Limb (tissue), 2 donors: Measurements from ENCODE around the gene KCNMB2.

ENCODE experiments used
- DNase-seq, 2 donors: peaks; one replicate each; pipeline ENCODE4 v3.0.0-alpha.2; 2016; ENCODE audit errors: extremely low spot score in 2 of 2

The KCNMB2 gene

DNA sequence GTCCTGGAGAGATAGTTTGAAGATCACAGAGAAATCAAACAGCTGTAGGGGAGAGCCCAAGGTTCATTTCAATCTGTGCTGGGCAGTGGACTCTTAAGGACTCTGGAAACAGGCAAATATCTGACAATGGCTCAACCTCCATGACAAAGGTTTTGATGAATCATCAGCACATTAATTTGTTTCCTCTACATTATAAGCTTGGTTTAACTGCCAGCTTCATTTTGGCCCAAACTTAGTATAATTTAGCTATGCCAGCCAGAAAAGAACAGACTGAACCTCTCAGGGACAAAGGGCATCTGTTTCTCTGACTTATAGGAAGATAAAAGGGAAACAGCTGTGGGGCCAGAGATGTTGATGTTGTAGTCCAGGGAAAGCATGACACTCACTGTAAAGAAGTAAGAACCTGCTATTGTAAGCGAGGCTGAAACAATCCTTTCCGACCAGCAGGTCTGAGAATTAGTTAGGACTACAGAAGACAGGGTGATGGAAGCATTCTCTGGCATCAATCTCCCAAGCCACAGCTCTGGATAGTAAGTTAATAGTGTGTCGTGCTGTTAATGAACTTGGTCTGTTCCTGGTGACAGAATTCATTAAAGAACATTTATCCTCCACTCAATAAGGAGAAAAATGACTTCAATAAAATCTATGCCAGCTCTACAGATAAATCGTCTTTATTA is 110.1 kb downstream of the KCNMB2 start:
- DNase-seq, result peak in 1 of 2 donors; percentile 57

DNA sequence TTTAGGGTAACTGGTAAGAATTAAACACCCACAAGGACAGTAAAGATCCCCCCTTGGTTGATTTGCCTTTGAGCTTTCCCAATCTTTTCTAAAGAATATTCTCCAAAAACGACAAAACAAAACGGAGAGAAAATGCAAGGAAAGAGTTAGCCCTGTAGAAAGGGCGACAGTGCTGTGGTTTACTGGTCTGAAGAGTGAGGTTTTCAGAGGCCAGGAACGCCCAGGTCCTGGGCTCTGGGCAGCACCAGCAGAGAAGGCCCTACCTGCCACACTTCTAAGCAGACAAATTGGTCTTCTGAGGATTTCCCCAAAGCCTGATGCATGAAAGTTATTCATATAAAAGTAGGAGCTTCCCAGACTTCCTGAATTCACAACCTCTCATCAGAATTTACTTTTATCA is 119.3 kb downstream of the KCNMB2 start:
- DNase-seq, result no peak

DNA sequence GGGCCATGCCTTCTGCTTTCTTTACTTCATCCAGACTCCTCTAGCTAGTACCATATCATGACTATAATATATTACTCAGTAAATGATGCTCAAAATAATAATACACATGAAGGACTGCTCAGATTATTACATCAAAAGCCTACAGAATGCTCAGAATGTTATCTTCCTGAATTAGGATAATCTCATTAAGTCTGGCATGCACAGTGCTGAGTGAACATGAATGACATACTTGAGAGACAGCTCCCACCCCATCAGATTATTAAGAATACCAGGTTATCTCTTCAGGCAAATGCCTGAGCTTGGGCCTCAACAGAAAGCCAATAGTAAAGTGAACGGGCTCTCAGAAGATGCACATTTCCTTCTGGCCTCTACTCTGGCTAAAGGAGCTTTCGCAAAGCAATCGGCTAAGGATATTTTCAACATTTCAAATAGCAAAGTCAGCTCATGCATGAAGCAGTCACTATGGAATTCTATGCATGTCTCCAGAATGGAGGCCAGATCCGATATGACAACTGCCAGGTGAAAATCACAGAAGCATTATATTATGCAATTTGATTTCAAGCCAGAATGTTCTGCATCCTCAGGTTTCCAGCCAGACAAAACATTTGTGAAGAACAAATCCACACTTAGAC is 122.6 kb downstream of the KCNMB2 start:
- no peak for DNase-seq

DNA sequence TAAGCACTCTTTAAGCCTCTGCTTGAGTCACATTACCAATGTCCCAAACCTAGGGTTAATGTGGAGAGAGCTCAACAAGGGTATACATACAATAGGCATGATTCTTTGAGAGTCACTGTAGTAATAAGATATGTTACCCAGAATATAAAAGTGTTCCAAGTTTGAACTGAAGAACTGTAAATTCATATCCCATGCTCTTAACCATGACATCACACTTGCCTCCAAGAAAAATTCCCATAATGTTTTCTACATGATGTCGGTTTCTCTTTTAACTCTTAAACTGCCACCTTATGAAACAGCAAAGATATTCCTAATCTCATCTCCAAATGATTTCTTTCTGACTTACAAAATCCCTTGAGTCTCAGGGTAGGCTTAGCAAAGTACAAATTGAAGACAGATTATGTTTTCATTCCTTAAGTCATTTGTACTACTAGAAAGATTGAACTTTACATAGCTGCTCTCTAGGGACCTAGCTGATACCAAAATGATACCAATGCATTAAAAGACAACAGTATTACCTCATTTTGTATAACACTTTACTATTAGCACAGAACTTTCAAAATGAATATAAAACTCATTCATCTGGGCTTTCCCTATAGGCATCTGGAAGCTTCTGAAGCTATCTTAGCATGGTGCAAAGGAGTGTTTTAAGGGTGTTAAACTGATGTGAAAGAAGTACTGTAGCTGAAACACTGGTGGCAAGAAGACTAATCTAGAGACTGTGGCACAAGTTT is 127.1 kb downstream of the KCNMB2 start:
- DNase-seq, result peak in 1 of 2 donors; percentile 41

DNA sequence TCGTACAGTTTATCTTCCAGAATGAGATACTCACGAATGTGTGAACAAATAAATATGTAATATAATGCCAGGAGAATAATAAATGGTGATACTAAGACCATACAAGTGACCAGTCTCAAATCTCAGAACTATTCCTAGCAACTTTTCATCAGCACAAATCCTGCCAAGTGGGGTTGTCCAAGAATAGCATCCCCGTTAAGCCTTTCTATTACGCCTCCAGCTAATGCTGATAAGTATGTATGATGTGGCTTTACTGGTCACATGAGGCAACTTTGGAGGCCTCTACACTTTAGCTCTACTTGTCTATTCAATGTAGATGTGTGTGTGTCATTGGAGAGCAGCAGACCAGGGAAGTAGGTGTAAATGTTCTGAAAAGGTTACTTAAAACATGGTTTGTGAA is 129.5 kb downstream of the KCNMB2 start:
- DNase-seq, result no peak

DNA sequence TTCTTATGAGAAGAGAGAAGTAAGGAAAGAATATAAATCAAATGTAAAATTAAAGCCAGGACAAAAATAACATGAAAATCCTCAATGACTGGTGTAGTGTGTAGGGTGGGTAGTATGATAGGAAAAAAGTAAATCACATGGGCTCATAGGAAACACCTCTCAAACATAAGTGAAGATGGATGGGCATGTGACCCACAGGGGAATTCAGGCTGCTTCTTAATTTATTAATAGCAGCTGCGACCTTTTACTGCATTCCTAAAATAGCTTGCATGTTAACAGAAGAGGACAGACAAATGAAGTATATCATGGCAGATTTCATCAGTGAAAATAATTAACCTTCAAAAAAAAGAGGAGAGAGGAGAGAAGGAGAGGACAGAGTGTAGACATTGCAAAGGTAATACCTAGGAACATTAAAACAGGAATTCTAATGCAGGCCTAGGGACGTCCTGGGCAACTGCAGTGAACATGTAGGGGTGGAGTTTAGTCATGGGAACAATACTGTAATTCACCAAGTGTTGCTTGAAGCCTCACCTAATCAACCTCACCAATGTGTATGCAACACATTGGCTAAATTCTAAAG is 132.9 kb downstream of the KCNMB2 start:
- no peak for DNase-seq

DNA sequence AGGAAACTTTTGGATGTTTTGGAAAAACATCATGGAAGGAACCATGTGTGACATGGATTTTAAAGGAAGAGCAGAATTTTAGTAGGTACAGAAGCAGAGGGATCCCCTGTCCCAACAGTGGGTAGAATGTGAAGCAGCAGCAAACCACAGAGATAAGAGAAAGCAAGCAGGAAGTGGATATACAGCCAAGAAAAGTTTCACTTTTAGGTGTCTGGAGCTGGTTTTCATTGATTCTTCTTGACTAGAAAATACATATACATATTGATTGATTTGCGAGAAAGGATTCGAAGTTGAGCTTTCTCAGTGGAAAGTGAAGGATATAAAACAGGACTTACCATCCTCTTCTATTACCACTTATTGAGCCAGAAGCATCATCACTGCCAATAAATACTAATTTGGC is 133.5 kb downstream of the KCNMB2 start:
- DNase-seq, result no peak

DNA sequence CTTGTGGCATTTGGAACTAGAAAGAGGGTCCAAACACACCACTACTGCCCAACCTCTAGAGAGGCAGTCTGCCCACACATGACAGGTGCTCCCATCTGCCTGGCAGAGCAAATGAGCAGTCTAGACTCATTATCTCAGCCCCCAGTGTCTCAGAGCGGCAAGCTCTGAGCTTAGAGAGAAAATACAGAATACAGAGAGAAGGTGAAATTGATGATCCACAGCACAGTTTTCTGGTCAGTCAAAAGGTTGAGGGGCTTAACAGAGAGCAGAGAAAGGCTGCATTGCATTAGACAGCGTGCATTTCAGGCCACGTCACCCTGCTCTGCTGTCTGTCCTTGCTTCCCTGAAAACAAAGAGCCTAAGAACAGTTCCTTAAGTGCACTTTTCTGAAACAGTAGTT is 135.1 kb downstream of the KCNMB2 start:
- no peak for DNase-seq

DNA sequence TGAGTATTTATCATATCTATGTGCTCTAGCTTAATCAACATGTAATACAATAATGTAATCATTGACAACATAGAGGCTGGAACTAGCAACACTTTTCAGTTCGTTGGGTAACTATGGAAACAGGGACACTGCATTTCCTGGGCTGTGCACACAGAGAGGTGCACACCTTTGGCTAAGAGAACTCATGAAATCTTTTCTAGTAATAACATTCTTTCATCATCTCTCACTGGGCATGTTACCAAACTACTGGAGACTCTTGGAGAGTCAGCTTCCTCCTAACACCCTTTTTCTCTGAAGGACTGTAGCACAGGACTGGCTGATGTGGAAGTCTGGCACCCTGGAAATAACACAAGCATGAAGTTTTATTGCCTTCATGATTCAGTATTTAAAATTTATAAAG is 135.6 kb downstream of the KCNMB2 start:
- peak in 1 of 2 donors; percentile 18 for DNase-seq

DNA sequence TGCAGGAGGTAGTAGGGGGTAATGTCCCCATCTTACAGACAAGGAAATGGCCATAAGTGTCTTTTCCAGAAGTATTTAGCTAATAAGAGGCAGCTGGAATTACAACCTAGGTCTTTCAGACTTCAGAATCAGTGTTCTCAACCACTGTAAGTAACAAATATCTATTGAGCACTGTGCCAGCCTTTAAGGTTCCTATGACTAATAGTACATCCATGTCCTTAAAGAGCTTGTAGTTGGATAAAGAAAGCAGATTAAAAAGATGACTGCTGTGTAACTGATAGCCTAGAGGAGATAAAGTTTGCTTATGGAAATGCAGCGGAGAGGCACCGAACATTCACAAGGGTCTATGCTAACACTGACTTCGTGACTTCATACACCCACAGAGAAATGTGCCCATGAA is 136.0 kb downstream of the KCNMB2 start:
- no peak for DNase-seq

DNA sequence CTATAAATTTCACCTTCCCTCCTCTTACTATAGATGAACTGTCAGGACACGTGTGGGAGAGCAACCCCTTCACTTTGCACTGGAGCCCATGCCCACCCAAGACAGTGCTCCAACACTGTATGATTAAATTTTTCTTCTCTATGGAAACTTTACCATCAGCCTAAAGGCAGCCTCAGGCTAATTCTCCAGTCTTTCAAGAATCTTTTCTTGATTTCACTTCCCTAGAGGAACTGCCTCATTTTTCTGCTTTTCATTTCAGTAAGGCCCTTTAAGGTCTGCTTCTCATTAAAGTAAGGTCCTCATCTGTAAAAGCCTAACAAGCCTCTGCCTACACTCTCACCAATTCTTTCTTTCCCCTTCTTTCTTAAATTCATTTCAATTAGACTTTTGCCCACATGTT is 137.3 kb downstream of the KCNMB2 start:
- DNase-seq, result no peak

DNA sequence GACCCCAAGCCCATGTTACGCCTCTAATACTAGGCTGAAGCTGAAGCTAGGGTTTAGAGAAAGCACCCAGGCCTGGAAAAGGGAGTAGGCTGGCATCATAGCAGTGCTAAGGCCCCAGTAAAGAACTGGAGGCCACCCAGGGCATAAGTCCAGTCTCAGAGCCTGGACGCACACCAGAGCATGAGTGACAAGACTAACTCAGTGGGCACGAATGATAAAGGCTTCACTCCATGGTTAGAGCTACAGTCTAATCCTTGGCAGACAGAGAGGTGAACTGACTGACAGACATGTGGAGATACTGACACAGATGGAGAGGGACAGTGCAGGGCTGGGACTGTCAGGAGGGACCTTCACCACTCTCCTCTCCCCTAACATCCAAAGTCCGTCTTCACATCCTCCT is 139.8 kb downstream of the KCNMB2 start:
- DNase-seq, result no peak

DNA sequence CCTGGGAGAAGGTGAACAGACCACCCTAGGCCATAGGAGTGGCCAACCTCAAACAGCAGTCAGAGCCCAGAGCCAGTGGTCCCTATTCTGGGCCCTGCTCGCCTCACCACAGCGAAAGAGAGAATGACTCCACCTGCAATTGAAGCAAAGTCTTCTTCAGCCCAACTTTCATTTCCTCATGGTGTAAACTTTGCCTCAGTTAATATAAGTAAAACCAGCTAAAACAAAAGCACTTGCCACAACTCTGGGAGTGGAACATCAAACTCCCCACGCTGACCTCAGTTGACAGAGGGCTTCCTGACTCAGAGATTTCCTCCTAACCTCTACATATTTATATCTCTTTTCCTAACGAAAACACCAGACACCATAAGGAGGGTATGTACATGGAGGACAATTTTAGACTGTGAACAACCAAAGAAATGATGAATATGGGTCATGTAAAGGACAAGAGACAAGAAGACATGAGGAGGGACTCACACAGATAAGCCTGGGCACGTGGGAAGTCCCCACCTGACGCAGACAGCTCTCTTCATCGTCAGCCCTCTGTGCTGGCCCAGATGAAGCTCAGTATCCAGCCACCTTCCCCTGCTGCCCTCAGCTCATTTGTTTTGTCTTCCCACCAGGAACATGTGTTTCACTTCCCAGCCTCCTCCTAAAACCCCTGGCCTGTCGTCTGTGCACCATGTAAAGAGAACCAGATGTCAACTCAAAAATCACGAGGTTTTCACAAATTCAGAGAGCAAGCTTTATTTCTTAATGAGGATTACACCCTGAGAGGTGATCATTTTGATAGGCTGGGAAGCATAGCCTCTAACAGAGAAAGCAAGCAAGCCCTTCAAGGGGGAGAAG is 140.9 kb downstream of the KCNMB2 start:
- no peak for DNase-seq

DNA sequence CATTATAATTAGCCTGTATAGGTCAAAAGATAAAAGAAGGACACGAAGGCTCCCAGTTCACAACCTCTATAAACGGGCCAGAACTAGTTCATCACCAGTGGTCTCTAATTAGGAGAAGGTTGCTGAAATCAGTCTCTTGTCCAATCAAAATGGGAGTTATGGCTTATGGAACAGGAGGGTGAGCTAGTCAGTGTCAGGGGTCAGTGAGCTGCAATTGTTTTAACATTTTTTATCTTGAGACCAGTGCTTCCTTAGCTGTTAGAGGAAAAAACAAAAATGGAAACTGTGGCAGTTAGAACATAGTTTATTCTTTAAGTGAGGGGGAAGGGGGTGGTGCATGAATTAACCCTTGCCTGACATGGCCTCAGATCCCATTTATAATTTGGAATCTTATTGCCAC is 141.7 kb downstream of the KCNMB2 start:
- no peak for DNase-seq

DNA sequence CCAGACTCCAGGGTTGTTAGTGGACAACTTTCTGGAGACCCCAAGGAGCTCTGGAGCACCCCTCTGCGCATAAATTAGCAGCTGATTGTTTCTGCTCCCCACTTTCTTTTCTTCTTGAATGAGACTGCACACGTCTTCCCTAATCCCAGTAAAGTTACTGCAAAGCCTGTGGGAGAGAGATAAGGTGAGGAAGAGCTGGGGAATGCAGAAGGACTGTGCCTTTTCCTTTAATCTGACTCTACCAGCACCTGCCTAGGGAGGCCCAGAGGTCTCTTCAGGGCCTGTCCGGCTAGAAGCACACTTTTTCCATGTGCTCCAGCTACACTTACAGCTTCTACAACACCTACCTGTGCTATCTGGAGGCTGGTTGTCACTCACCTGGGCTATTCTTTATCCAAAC is 143.8 kb downstream of the KCNMB2 start:
- DNase-seq, result no peak

DNA sequence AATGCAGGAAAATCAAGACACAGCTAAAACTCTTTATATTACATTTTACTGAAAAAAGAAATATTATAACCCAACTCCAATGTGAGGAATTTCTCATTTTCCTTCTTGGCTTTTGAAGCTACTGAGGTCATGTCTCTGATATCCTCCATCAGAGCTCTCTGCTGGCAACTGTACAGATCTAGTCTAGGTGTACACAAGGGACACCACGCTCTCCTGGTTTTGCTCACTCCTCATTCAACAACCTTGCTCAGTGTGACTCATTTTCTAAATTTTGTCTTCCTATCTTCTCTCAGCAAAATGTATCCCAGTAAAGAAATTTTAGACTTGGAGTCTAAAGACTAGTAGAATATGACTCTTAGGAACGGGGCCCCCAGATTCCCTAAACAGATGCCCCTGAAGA is 144.3 kb downstream of the KCNMB2 start:
- no peak for DNase-seq

DNA sequence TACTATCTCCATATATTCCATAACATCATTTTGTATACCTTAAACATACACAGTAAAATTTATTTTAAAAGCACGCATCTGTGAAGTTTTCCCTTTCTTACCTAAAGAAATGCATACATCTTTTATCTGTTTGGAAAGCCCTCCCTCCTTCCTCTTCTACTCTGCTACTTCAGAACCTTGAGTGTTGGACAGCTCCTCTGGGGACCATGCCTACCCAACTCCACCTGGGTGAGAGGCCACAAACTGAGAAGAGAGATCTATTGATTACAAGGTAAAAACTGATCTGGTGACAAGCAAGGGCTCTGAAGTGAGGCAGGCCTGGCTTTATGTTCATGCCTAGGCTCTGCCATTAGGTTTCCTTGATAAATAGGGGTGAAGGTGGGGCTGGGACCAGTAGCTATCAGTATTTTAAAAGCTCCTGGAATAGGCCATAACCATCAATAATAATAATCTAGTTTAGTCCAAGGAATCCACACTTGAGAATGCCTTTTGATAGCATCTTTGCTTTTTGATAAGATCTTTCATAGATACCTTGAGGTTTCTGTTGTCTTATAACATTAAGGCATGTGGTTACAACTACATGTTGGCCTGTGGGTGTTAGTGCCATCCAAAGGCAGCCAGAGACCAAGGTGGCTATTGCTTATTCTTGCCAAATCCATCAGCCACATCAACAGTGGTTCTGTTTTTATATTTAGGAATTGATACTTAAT is 148.8 kb downstream of the KCNMB2 start:
- DNase-seq, result no peak

DNA sequence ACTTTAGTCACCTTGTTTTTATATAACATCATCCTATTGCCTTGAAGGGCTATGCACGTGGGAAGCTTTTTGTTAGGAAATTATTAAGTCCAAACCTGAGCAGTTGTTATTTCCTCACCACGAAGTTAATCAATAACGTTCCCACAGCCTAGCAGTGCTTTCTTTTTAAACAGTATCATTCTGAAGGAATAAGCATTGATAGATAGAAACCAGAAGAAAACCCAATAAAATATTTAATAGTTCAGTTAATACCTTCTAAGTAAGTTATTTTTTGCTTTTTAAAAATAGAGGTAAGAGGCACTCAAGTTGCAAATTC is 149.3 kb downstream of the KCNMB2 start:
- DNase-seq, result no peak

DNA sequence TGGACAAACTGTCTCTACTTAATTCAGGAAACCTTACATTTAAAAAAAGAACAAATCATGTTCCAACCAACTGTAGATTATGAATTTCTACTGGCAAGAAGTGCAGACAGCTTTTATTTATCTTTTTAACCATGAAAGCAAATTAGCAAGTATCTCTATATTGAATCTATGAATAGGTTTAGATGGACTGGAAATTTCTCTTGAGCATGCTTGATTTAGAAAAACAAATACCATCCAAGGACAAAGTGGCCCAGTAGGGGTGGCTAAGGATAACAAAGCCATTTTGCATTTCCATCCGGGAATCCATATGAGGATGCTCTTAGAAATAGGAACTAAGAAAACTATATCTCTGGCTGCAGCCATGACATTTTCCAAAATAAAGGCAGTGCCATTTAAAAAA is 150.6 kb downstream of the KCNMB2 start:
- no peak for DNase-seq

DNA sequence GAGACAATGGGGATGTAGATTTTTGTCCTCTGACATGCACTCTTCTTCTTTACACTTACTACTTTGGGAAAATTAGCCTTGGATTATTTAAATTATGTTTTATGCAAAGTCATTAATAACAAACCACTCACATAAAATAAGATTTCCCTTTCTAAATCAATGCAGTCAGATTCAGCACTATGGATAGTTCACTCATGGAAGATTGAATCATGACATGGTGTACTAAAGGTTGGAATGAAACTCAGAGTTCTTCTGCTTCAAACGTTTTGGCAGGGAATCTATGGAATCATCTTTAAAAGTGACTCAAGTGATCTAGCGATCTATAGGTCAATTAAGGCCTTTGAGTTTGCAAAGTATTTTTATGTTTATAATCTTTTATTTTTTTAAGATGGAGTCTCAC is 154.3 kb downstream of the KCNMB2 start:
- no peak for DNase-seq

DNA sequence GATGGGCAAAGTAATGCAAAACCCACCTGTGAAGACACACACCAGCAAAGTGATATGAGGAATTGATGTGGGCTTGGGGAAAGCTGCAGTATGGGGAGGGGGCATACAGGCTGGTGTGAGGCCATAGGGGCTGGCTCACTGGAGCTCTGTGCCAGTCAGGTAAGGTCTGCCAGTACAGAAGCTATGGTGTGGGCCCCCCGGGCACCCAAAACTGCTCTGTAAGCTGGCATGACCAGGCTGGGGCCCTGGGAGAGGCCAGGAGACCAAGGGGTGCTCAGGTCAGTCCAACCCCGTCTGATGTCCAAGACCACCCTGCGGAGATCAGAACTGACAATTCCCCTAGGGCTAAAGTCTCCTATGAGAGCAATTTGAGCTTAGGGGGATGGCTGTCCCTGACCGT is 163.1 kb downstream of the KCNMB2 start:
- DNase-seq, result no peak
